Stimulated activated CD4-positive, alpha-beta T cell treated with anti-CD3 and anti-CD28 coated beads, TNF-alpha, amount 100 ng/mL, for 48 hours (primary cell): ENCODE measurements around the gene CPNE1.

ENCODE experiments used
- DNase-seq, 3 donors: peaks; one replicate each; pipeline ENCODE4 v3.0.0-alpha.2; 2020; ENCODE audit warnings: low read depth in 3 of 3

CPNE1 gene

DNA sequence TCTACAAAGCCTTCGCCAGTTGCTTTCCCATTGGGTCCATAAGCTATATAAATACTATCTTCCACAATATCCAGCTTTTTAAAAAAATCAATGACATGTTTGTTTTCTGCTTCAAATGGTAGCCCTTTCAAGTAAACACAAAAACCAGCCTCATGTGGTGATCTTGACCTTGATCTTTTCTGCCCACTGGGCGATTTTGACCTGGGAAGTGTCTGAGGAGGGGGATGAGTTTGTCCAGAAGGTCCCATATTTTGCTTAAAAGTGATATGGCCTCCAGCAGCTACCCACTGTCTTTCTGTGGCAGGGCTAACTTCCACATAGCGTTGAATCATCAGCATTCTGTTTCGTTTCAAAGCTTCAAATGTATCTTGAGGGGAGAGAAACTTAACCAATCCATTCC, 10.8 kb downstream of the CPNE1 start:
- no peak for DNase-seq

DNA sequence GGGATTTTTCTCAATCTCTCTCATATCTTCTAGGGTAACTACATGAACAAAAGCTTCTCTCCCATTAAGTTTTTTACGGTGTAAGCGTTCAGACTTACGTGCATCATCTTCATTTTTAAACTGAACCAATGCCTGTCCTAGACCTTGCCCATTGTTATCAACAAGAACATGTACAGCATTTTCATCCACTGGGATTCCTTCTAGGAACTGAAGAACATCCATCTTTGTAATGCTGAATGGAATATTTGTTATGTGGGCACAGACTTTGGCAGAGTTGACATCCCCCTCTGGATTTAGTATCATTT, 11.3 kb downstream of the CPNE1 start:
- DNase-seq: no peak

DNA sequence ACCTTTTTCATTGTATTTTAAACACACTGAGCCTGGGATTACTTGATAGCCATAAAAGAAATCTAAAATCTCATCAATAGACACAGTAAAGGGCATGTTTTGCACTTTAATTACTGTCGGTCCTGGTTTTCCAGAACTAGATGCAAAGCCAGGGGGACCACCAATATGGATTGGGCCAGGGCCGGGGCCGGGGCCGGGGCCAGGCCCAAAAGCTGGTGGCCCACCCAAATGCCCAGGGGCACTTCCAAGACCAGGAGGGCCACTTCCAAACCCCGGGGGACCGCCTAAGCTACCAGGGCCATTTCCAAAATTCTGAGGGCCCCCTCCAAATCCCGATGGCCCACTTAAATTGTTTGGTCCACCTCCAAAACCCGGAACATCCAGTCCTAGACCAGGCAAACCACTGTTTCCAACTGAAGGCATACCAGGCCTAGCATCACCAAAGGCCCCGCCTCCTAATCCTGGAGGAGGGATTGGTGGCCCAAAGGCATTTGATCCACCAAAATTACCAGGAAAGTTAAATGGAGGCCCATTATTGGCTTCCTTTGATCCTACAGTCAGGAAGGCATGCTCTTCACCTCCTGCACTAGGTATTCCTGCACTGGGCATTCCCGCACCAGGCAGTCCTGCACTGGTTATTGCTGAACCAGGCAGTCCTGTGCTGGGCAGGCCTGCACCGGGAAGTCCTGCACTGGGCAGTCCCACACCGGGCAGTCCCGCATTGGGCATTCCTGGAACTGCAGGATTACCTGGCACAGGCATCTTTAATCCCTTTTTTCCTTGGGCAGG, 11.9 kb downstream of the CPNE1 start:
- no peak for DNase-seq

DNA sequence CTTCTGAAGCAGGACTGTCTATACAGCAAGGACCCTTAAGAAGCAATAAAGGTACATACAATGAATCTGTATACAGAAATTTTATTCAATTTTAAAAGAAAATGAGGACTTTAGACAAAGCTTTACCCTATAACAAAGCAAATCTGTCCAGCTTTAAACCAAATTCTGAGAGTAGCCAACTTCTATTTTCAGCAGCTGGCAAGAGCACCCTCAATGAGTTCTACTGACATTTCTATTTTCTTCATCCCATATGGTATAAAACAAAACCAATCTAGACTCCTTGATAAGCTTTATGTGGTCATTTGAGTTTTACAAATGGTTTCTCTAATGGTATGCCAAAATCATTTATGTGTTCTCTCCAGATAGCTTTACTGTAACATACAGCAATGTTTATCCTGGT, 12.7 kb downstream of the CPNE1 start:
- no peak for DNase-seq

DNA sequence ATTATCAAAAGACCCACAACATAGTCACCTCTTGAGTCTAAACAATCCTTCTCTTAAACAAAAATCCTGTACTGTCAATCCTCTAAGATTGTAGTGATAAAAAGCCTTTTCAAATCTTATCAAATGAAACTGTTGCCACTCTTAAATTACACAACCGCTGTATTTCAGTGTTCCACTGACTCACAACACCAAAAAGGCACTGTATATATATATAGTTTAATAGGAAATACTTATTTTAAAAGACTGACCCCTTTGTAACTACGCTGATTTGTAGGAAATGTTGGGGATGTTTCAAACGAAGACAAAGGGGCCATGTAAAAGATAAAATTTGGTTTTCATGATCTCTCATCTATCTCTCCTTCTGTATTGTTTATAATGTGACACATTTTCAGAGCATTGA, 14.1 kb downstream of the CPNE1 start:
- no peak for DNase-seq

DNA sequence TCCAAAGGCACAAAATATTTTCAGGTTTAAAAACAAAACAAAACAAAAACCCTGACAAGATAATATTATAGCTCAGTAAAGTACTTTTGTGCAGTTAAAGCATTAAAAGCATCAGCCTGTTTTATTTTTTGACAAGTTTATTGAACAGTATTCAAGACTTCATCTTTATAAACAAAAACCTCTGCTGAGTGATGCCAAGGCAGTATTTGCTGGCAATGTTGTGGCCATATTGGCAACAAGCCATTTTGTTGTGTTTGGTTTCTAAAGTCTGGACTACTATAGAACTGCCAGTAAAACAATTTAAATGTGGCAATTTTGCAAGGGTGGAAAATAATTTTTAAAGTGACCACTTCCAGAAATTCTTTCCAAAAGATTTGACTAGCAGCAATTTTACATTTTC, 15.9 kb downstream of the CPNE1 start:
- DNase-seq: no peak

DNA sequence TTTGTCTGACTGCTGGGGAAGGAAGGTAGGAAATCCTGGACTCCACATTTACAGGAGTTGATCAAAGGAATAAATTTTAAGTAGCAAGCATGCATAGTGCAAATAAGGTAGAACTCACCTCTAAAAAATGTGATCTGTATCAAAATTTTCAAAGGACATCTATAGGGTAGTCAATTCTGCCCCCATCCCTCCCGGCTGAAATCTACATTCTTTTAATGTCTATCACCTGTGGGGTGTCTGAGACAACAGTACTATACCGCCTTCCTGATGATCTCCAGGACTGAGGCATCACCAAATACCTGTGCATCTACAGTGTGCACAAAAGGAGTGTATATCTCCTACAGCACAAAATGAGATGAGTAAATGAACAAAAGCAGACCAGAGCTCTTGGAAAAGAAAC, 19.9 kb downstream of the CPNE1 start:
- no peak for DNase-seq

DNA sequence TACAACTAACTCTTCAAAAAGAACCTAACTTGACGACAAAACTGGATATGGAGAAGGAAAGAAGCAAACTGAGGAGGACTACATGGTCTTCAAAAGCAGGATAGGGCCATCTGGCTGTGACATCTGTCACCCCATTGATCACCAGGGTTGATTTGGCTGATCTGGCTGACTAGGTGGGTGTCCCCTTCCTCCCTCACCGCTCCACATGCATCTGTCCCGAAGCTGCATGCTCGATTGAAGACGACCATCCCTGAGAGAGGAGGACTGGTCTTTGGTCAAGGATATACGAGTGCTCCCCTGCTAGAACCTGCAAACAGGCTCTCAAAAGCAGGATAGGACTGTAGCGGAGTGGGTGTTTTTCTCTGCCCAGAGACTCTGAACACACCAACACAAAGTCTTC, 21.7 kb downstream of the CPNE1 start:
- no peak for DNase-seq

DNA sequence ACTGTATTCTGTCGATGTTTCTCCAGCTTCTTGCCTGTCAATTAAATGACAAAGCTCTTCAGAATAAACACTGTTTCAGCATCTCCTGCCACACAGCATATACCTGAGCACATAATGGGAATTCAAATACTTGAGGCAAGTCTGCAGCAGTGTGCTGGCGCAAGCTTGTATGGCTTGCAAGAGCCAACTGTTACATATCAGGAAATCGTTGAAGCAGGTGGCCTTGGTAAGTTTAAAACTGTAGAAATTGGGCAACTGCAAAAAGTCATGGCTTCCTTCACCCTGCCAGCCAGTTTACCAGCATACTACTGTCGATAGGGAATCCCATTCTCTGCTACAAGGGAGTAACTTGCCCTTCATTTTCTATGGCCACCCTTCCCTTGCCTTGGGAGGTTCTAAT, 23.0 kb downstream of the CPNE1 start:
- no peak for DNase-seq

DNA sequence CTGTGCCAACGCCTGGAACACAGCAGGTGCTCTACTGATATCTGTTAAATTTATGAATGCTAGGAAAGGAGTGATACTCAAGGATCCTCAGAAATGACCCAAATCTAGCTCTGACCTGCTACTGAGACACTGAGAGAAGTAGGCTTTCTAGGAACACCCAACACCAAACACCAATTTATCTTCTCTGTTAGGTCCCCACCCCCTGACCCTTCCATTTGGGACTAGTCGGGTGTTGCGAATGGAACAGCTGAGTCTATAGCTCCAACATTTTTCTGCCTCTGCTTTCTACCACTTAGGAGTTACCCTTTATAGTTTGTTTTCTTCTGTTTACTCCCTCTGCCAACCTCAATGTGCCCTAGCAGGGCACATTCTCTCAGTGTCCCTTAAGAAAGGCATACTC, 24.0 kb downstream of the CPNE1 start:
- DNase-seq: no peak

DNA sequence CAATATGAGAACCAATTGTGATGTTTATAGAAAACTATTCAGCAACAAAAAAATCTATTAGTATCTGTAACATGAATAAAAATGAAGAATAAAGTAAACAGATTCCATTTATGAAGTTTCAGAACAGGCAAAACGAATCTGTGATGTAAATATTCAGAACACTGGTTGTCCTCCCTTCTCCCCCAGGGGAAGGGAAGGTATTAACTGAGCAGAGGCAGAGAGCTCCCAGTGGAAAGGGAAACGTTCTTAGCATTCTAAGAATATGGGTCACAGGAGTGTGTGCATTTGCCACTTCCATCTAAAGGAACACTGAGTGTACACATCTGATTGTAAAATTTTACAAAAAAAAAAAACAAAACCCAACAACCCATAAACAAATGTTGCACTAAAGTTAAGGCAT, 25.9 kb downstream of the CPNE1 start:
- no peak for DNase-seq

DNA sequence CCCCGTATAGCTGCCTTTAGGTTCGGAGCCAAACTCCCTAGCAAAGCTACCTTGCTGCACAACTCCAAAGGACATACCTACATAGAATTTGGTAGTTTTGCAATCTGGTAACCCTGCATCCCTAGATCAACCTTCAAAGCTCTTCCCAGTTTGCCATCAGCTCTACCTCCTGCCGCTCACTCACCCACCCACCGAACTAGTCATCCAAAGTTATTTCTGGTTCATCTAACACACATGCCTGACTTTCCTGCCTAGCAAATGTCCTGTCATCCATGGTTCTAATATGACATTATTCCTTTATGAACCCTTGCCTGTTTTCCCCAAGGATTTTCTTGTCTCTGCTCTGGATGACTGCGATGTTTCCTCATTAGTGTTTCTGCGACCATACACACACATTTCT, 27.4 kb downstream of the CPNE1 start:
- DNase-seq: no peak

DNA sequence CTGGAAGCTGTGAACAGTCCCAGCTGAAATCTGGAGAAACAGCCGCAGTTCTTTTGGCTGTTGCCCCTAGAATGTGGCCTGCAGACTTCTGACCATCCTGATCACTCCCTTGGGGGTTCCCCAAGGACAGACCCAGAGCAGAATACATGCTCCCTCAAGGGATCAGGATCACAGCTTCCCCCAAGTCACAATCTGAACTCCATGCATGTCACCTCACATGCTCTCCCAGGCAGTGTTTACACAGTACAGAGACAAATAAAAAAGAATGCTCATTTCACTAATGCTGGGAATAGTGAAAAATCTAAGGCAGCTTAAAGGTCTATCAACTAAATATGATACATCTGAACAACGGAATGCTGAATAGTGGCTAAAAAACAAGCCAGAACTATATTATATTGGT, 28.6 kb downstream of the CPNE1 start:
- DNase-seq: no peak

DNA sequence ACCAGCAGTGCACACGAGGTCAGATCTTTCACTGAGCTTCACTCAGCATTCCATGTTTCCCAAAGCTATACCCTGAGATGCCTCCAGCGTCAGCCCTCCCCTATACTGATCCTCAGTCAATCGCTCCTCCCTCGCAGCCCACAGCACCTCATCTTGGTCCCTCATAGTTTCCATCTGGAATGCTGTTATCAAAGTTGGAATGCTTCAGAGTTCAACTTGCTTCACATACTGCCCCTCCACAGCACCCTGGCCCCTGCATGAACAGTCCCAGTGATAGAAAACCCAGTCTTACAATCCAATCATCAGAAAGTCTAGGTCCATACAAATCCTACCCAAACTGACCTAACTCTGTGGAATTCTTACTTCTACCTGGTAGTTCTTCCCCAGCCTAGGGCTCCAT, 29.0 kb downstream of the CPNE1 start:
- DNase-seq: no peak

DNA sequence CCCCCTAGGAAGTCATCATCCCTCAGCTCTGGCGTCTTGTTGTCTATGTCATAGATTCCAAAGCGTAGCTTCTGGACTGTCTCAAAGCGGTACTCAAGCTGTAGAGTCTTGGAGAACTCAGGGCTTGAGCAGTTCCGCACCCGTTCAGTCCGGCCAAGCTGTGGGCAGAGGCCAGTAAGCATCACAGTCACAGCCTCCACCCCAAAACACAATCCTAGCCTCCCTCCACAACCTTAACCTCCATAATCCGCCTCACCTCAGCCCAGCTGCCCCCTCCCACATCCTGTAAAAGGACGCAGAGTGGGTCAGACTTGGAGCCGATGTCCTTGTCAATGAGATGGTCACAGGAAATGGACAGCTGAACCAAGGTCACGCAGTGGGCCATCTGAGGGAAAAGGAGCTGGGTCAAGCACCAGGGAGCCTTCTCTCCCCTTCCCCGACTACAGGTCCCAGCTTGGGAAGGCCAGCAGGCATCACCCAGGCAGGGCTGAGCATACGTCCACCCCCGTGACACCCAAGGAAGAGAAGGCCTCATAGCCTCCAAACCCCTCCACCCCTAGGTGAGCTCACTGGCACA, 32.1 kb downstream of the CPNE1 start:
- DNase-seq: no peak

DNA sequence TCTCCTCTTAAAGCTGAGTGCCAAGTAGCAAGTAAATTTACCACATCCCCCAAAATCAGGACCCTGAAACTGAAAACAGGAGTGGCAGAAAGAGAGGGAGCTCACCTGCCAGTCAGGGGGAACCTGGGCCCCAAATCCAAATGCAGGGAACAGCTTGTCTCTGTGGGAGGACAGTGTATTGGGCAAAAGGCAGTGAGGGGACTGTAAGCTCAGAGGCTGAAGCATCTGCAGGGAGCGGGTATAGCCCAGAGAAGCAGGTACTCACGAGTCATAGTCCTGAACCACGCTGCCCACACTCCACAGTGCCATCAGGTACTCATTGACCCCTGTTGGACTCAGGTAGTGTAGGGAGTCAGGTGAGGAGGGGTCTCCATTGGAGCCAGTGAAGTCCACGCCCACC, 34.1 kb downstream of the CPNE1 start:
- no peak for DNase-seq

DNA sequence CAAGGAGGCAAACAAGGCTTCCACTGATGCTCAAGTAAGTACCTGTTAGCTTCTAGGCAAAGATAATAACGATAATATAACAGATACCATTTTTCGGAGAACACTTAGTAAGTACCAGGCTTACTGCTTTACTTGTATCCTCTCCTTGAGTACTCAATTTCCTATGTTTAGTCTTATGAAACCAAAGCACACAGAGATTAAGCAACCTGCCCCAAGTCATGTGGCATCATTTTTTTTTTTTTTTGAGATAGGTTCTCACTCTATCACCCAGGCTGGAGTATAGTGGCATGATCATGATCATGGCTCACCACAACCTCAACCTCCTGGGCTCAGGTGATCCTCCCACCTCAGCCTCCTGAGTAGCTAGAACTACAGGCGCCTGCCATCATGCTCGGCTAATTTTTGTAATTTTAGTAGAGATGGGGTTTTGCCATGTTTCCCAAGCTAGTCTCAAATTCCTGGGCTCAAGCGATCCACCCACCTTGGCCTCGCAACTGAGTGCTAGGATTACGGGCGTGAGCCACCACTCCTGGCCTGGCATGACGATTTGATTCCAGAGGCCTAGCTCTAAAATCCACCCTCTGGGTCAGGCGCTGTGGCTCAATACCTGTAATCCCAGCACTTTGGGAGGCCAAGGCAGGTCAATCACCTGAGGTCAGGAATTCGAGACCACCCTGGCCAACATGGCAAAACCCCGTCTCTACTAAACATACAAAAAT, 35.1 kb downstream of the CPNE1 start:
- no peak for DNase-seq

DNA sequence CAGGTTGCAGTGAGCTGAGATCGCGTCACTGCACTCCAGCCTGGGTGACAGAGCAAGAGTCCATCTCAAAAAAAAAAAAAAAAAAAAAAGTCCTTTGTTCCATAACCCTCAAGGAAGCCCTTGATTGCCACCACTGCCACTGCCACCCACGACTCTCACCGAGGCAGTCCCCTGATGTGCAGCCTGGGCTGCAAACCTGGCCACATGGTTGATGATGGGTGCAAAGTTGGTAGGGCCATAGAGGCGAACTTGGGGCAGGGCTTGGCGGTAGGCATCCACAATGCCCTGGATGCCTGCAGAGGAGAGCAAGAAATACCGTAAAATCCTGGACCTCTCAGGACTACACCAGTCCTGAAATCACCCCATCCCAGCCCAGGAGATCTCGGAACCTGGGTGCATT, 37.6 kb downstream of the CPNE1 start:
- no peak for DNase-seq

DNA sequence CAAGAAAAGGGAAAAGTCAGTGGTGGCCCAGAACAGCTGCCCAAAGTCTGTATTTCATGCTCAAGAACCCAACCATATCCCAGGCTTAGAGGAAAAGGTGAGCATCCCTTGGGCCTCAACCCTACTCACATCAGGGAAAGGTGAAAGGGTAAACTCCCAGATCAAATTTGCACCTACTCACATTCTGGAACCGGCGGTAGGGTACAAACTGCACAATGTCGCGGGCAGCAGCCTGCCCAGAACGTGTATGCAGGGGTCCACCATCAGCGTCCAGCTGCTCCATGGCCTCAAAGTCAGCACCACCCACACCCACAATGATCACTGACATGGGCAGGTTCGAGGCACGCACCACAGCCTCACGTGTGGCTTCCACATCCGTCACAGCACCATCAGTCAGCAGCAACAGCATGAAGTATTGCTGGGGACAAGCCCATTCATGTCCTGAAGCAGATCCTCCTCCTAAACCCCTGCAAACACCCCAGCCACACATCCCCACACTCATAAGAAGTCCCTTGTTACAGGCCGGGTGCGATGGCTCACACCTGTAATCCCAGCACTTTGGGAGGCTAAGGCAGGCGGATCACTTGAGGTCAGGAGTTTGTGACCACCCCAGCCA, 38.2 kb downstream of the CPNE1 start:
- no peak for DNase-seq

DNA sequence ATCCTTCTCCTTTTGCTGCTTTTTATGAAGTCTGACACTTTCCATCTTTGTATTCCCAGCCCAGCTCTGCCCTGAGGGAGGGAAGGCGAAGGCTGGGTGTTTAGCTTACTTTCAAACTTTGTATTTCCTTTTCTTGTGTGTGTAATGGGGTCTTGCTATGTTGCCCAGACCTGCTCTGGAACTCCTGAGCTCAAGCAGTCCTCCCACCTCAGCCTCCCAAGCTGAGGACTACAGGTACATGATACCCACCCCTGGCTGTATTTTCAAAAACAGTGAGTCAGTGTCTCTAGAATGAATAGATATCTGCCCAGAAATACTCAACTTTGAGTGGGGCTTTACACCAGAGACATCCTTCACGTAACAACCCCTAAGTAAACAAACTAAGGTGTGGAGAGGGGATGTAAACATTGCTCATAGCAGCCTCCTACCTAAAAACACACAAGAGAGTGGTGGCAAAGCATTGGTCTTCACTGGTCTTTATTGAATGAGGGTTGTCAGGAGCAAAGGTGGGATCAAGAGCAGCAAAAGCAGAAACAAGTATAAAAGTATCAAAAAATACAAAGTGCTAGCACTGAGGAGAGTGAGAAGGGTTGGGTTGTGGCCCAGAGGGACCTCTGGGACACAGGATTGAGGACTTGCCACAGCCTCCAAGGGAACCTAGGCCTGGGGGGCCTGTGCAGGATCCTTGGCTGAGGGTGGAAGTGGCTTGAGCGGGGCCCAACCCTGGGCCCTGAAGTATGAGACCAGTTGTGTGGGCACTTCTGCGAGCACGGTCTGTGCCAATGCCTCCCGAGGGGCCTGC, 38.9 kb downstream of the CPNE1 start:
- DNase-seq: no peak

DNA sequence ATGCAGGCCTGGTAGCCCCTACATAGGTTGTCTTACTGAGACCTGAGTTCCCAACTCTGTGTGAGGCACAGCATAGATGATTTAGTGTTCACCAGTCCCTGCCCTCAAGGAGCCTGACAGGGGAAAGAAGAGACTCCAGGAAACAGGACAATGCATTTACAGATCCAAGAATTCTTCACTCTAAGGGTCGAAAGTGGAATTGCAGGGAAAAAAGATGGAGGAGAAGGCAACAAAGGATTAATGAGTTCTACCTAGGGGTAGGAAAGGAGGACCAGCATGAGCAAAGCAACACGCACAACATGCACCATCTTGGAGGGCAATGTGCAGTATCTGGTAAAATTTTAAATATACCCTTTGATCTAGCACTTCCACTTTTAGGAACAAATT, 43.1 kb downstream of the CPNE1 start:
- DNase-seq: no peak
